ENCODE measurements around the gene BHLHA15. TPM values are rescaled to one million over a fixed set of nuclear protein-coding genes. Genes with fewer than 3 reads are reported as not detected.

The BHLHA15 gene
- total and polyA plus RNA-seq, 2 of the 8 experiments (the other 6 are each of a cell fraction or from before 2014, with no cell fraction given): 1.1 to 2.7 TPM

GRCh38 chr7:98191668-98192431 lies 19.4 kb upstream of the BHLHA15 start (continued):
- TF ChIP-seq FOSL1 (IDR thresholded peaks at IDR 0.05; ENCODE audit: insufficient read depth, low read depth, low read length): no peak

All from H1 (cell line).